GM15510 (cell line): ENCODE results near the gene OPALIN.

Experiments
- POLR2A ChIP-seq: IDR thresholded peaks from 3 replicates; pipeline ENCODE4 v1.6.1; 2011; ENCODE audit warnings: borderline replicate concordance; ENCODE audit not compliant: insufficient read length; ENCODE audit errors: extremely low read depth

The OPALIN gene

DNA sequence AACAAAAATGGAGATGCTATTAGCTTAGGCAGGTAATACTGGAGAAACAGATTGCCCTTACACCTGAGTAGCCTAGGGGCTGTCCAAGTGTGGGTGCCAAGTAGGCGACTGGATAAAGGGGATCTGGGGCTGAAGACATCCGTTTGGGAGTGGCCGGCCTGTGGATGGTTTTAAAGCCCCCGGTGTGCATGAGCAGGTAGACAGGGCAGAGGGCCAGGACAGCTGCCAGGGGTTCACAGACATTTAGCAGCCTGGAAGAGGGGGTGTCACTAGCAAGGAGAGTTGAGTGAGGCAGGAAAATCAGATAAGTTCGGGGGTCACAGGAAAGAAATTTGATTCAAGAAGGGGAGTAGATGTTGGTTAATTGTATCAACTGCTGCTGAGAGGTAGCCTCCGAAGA is 1.5 kb upstream of the OPALIN start:
- TF ChIP-seq POLR2A, result no peak

- TF ChIP-seq POLR2A, result no peak
Observed at GRCh38 chr10:96359616-96360015, 814 bp upstream of the OPALIN start.

GRCh38 chr10:96357038-96357620 is 1.7 kb downstream of the OPALIN start:
- TF ChIP-seq POLR2A, result no peak

GRCh38 chr10:96352582-96352981 is 6.2 kb downstream of the OPALIN start:
- TF ChIP-seq POLR2A, result no peak

- no peak for TF ChIP-seq POLR2A
Observed at GRCh38 chr10:96352027-96352426, 6.8 kb downstream of the OPALIN start.

- TF ChIP-seq POLR2A, result no peak
Observed at GRCh38 chr10:96346295-96346694, 12.5 kb downstream of the OPALIN start.

- TF ChIP-seq POLR2A, result no peak
Observed at GRCh38 chr10:96345222-96345621, 13.6 kb downstream of the OPALIN start.

- TF ChIP-seq POLR2A, result no peak
Observed at GRCh38 chr10:96344178-96344577, 14.6 kb downstream of the OPALIN start.

GRCh38 chr10:96342402-96342801 is 16.4 kb downstream of the OPALIN start:
- TF ChIP-seq POLR2A, result no peak

GRCh38 chr10:96341219-96342182 is 17.3 kb downstream of the OPALIN start:
- TF ChIP-seq POLR2A, result no peak

DNA sequence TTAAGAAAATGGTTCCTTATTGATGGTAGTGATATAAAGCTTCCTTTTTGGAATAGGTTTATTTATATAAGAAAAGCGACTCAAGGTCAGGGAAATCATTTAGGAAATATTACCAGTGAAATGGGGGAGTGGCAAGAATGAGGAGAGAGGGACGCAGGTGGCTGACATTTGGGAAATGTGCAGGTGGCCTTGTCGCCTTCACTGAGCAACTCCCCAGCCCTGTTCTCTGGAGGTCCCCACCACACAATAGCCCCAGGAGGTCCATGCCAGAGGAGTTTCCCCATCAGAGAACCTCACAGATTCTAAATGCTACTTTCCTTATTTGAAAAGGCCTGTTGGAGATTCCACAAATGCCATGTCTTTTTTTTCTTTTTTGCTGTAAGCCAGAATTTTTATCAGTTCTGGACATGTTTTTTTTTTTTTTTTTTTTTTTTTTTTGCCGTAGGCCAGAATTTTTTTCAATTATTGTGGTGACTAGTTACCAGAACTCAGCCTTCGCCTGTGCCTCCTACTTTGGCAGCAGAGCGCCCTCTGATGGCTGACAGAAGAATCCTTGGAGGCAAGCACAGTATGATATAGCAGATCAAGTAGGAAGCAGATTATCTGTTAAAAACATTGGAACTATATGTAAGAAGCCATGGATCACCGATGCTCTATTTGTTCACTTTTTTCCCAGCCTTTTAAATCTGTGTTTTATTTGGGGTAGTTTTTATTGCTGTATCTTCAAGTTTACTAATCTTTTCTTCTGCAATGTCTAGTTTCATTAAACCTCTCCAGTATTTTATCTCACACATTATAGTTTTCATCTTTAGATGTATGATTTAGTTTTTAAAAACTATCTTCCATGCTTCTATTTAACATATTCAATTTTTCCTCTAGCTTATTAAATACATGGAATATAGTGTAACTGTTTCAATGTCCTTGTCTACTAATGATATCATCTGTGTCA is 18.6 kb downstream of the OPALIN start:
- TF ChIP-seq POLR2A, result no peak

DNA sequence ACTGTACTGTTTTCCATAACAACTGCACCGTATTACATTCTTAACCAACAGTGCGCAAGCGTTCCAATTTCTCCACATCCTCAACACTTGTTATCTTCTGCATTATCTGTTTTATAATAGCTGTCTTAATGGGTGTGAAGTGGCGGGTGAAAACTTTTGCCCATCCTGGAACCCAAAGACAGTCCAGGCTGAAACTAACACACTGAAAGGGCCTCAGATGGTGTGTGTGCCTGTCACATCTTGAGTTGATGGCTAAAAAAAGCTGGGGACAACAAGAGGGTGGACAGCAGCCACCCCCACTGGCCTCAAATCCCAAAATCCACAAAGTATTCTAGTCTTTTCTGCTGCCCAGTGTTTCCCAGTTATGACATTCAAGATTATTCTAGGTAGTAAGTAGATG is 19.4 kb downstream of the OPALIN start:
- no peak for TF ChIP-seq POLR2A

GRCh38 chr10:96338279-96338925 is 20.4 kb downstream of the OPALIN start:
- no peak for TF ChIP-seq POLR2A

- TF ChIP-seq POLR2A, result no peak
Observed at GRCh38 chr10:96337106-96337505, 21.7 kb downstream of the OPALIN start.
